Kidney (tissue), 14 donors: ENCODE measurements around the gene DCTN4. TPM values are rescaled to one million over a fixed set of nuclear protein-coding genes. Genes with fewer than 3 reads are reported as not detected.

ENCODE experiments used
- DNase-seq, 5 donors: peaks; one replicate each; pipeline ENCODE4 v3.0.0-alpha.2; 2013 to 2020
- FAIRE-seq: peaks from 2 replicates; lab custom pipeline; 2012; peaks lifted over from hg19 to GRCh38; lab: Jason Lieb, UNC
- H3K27ac ChIP-seq, 2 donors: one replicate each; pipeline ENCODE4 v1.7.0; 2013; ENCODE audit warnings: low read depth in 2 of 2, low read length in 2 of 2, inconsistent platforms in 1 of 2
- H3K27me3 ChIP-seq: one replicate; pipeline ENCODE4 v1.7.1; 2013; ENCODE audit warnings: low read length, inconsistent platforms; ENCODE audit not compliant: control insufficient read depth, insufficient read depth
- H3K36me3 ChIP-seq, 3 donors: one replicate each; pipeline versions ENCODE4 v1.7.0 to v1.7.1; 2013; ENCODE audit warnings: low read length in 3 of 3, control low read depth in 1 of 3, inconsistent platforms in 1 of 3; ENCODE audit not compliant: insufficient read depth in 3 of 3, control insufficient read depth in 2 of 3
- H3K4me1 ChIP-seq, 3 donors: one replicate each; pipeline versions ENCODE4 v1.7.0 to v1.7.1; 2013; ENCODE audit warnings: low read length in 3 of 3, inconsistent platforms in 1 of 3, low read depth in 1 of 3; ENCODE audit not compliant: control insufficient read depth in 2 of 3, insufficient read depth in 2 of 3
- H3K4me3 ChIP-seq, 3 donors: one replicate each; pipeline versions ENCODE4 v1.7.0 to v1.8.1; 2013; ENCODE audit warnings: low read length in 3 of 3, control low read depth in 1 of 3, inconsistent platforms in 1 of 3
- H3K9ac ChIP-seq, 3 donors: one replicate each; pipeline versions ENCODE4 v1.7.0 to v1.7.1; 2013; ENCODE audit warnings: low read length in 3 of 3, control low read depth in 1 of 3, inconsistent platforms in 1 of 3
- H3K9me3 ChIP-seq, 3 donors: one replicate each; pipeline versions ENCODE4 v1.7.0 to v1.7.1; 2013; ENCODE audit warnings: low read length in 3 of 3, control low read depth in 1 of 3, inconsistent platforms in 1 of 3; ENCODE audit not compliant: control insufficient read depth in 2 of 3, insufficient read depth in 1 of 3
- intact Hi-C: fragments of 100-400 bp; cut with DNase I; formaldehyde crosslinking; loops from one replicate; pipeline ENCODE4 v1.11.1; 2022
- polyA plus RNA-seq: library from polyadenylated mRNA; stranded (reverse); fragments of 350-450 nt; fragmentation: Illumina TruSeq; extraction: RNeasy Lipid Tissue Mini Kit (QIAGEN cat#74804); gene quantifications from one replicate; pipeline ENCODE4 v1.2.3, GENCODE V29; 2014; ENCODE audit warnings: low read depth, low replicate concordance; ENCODE audit not compliant: insufficient read depth
- total RNA-seq: library from RNA; stranded (reverse); fragmentation: NEBNext Ultra II Directional; extraction: Animal tissue kit (Norgen Biotek cat#: 25700); gene quantifications from one replicate; pipeline ENCODE4 v1.2.1, GENCODE V29; 2021
- TF ChIP-seq, protein P1 (sequence below): IDR thresholded peaks from 3 replicates; pipeline ENCODE4 v1.5.1; 2012; ENCODE audit warnings: mild to moderate bottlenecking, moderate library complexity, borderline replicate concordance; ENCODE audit not compliant: insufficient read depth; ENCODE audit errors: extremely low read depth
- donor health status: control.
- donor health status: control.
- donor health status: control.
- donor health status: control.
- donor health status: control.
- donor health status: DM: yes; HTN: yes; CAD: no.
- donor health status: Normal renal cell carcinoma (clear cell type).

DCTN4 gene
- total and polyA plus RNA-seq, 2 donors from 2014 or later = 17.5 to 59.1 TPM

DNA sequence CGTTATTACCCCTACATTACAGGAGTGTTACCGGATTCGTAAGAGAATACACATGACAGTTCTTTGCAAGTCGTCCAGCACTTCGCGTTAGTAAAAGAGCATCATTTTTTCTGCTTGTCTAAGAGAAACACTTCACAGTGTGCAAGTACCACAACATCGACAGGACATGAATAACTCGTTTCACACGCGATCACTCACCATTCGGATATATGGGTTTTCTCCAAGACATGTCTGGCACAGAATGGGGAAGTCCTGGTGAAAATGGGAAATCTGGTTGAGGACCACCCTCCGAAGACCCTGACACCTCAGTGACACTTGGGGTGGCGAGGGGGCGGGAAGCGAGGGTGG, 58.6 kb downstream of the DCTN4 start:
- Histone ChIP-seq H3K27ac (peak overlapping the region; percentile 93 to 97), H3K9me3 (no peaks in the 10 kb centered on the region), H3K9ac (peak overlapping the region; percentile 77 to 95 (median 81)), H3K4me1 (peaks cover 2 to 12% (median 10%) of the 10 kb centered on the region in 3 donors), H3K27me3 (no peaks in the 10 kb centered on the region), H3K36me3 (peaks cover 3 to 30% (median 19%) of the 10 kb centered on the region in 3 donors), H3K4me3 (peak overlapping the region; percentile 82 to 99 (median 95))
- DNase-seq (no peak), FAIRE-seq (no peak)
- intact Hi-C loops = no loop called here
- TF ChIP-seq, protein P1, sequence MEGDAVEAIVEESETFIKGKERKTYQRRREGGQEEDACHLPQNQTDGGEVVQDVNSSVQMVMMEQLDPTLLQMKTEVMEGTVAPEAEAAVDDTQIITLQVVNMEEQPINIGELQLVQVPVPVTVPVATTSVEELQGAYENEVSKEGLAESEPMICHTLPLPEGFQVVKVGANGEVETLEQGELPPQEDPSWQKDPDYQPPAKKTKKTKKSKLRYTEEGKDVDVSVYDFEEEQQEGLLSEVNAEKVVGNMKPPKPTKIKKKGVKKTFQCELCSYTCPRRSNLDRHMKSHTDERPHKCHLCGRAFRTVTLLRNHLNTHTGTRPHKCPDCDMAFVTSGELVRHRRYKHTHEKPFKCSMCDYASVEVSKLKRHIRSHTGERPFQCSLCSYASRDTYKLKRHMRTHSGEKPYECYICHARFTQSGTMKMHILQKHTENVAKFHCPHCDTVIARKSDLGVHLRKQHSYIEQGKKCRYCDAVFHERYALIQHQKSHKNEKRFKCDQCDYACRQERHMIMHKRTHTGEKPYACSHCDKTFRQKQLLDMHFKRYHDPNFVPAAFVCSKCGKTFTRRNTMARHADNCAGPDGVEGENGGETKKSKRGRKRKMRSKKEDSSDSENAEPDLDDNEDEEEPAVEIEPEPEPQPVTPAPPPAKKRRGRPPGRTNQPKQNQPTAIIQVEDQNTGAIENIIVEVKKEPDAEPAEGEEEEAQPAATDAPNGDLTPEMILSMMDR = no peak

DNA sequence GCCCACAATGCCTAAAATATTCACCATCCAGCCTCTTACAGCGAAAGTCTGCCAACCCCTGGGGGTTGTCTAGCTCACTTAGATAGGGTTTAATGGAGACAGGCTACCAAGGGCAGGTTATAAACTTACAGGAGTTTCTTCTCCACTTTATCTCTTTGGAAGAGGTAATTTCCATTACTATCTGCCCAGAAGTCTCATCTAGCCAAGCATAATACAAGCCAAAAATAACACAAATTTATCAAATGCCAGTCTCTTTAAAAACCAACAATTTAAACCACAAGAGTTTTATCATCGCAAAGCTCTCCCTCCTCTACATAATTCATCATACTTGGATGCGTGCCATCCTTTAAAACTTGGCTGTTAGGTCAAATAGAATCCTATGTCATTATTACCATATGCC, 64.2 kb downstream of the DCTN4 start:
- DNase-seq = no peak
- H3K27me3 ChIP-seq = no peaks in the 10 kb centered on the region
- H3K4me3 ChIP-seq = no peak overlapping the region
- no peaks in the 10 kb centered on the region for H3K9me3 ChIP-seq
- no peak overlapping the region for H3K9ac ChIP-seq
- TF ChIP-seq, protein P1 = no peak
- no peak overlapping the region for H3K27ac ChIP-seq
- FAIRE-seq = no peak
- peaks cover 20 to 76% (median 58%) of the 10 kb centered on the region in 3 donors for H3K36me3 ChIP-seq
- peaks cover 0 to 6% (median 4%) of the 10 kb centered on the region in 3 donors for H3K4me1 ChIP-seq
- intact Hi-C loops = no loop called here

DNA sequence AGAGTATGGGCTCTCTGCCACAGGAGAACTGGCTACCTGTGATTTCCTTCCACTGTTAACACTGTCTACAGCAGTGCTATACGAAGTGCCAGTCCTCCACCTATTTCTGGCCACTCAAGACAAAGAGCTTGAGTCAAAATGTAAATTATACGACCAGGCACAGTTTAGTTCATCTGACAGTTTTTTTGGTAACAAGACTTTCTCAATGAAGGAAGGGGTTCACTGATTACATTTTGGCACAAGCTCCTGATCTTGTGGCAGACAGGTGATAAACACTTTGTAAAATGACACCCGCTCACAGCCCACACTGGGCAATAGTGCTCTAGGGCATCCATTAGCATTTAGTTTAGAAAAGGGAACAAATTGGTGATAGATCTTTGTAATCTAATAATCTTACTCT, 66.5 kb downstream of the DCTN4 start:
- TF ChIP-seq, protein P1 = no peak
- FAIRE-seq (no peak), DNase-seq (no peak)
- H3K9ac ChIP-seq = no peak overlapping the region
- peaks cover 17 to 65% (median 54%) of the 10 kb centered on the region in 3 donors for H3K36me3 ChIP-seq
- H3K9me3 ChIP-seq = no peaks in the 10 kb centered on the region
- H3K4me1 ChIP-seq = no peaks in the 10 kb centered on the region
- intact Hi-C loops = no loop called here
- no peak overlapping the region for H3K4me3 ChIP-seq
- H3K27ac ChIP-seq = no peak overlapping the region
- H3K27me3 ChIP-seq = no peaks in the 10 kb centered on the region

DNA sequence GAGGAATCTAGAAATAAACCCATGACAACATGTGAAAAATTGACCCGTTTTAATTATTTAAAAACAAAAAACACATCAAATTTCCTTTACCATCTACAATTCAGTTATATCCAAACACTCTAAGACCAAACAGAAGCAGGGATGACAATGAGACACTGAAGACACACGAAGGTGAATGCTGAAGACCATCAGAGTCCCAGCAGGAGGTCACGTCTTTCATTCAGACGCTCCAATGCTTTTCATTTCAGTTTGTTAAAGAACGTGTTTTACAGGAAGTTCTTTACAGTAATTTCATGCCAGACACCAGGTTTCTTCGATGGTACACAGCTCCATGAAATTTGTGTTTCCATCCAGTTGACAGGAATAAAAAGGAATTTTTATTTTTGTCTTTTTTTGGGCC, 68.1 kb downstream of the DCTN4 start:
- DNase-seq (no peak), FAIRE-seq (no peak)
- no peak overlapping the region for H3K4me3 ChIP-seq
- H3K9me3 ChIP-seq = no peaks in the 10 kb centered on the region
- H3K9ac ChIP-seq = no peak overlapping the region
- H3K27me3 ChIP-seq = no peaks in the 10 kb centered on the region
- H3K4me1 ChIP-seq = no peaks in the 10 kb centered on the region
- TF ChIP-seq, protein P1 = no peak
- intact Hi-C loops = no loop called here
- no peak overlapping the region for H3K27ac ChIP-seq
- H3K36me3 ChIP-seq = peaks cover 17 to 51% (median 45%) of the 10 kb centered on the region in 3 donors
